ENCODE measurements around the gene SEMA4D. TPM values are rescaled to one million over a fixed set of nuclear protein-coding genes. Genes with fewer than 3 reads are reported as not detected.

SEMA4D gene
- polyA plus RNA-seq, 1 donor from 2014 or later, result 34.0 TPM

DNA sequence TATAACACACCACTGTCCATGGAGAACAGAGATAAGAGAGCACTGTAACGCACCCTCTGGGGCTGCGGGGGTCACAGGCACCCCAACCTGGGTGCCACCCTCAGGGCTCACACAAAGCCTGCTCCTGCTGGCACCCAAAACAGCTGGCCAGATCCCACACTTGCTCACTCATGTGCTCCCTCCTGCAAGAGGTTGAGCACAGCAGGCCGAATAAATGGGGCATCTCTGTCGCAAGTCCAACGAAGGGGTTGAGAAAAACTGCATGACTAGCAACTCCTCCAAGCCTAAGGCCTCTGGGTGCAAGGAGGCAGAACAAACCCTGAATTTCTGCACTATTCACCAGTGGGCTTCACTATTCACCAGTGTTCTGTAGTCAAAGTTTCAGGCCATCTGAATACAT is 99.3 kb downstream of the SEMA4D start:
- no peaks in the 10 kb centered on the region for H3K27me3 ChIP-seq (ENCODE audit: insufficient read depth, low read depth, low read length)
- H3K36me3 ChIP-seq (ENCODE audit: insufficient read depth, low read length), result no peaks in the 10 kb centered on the region
- no peaks in the 10 kb centered on the region for H3F3A ChIP-seq (ENCODE audit: insufficient read depth, low read length, poor library complexity, severe bottlenecking)
- no peak overlapping the region for H3K4me2 ChIP-seq (ENCODE audit: low read length)
- no peak overlapping the region for H3K9ac ChIP-seq (ENCODE audit: low read length)
- no peaks in the 10 kb centered on the region for H3K79me2 ChIP-seq (replicated peaks; ENCODE audit: insufficient read depth, low read length)
- no peaks in the 10 kb centered on the region for H3K9me3 ChIP-seq (ENCODE audit: low read length)
- H4K20me1 ChIP-seq (ENCODE audit: insufficient read depth), result no peaks in the 10 kb centered on the region
- no peak overlapping the region for H3K4me3 ChIP-seq (ENCODE audit: low read length)
- H3K27ac ChIP-seq (ENCODE audit: low read length), result no peak overlapping the region
- no peak overlapping the region for H2AFZ ChIP-seq (ENCODE audit: low read depth, low read length)
- H3K9me2 ChIP-seq (ENCODE audit: insufficient read depth, low read length), result no peaks in the 10 kb centered on the region
- TF ChIP-seq POLR2AphosphoS5 (IDR thresholded peaks at IDR 0.05), result no peak

DNA sequence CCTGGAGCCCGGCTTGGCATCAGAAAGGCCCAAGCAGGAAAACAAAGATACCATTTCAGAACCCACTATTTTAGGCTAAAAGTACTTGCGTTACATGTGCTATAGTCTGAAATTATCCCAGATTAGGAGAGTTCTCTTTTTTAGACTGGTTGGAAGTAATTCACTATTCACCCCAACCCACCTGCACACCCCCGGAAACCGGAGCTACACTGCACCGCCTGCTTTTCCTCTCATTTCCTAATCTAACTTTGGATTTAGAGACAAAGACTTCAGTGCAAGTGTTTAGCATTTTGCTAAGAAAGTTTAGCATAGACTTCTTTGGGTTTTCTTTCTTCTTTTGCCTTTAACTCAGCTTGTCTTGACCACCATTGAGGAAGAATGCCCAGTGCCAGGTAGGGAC is 100.4 kb downstream of the SEMA4D start:
- Histone ChIP-seq H3K4me2 (ENCODE audit: low read length) (no peak overlapping the region), H2AFZ (ENCODE audit: low read depth, low read length) (no peak overlapping the region), H3K79me2 (replicated peaks; ENCODE audit: insufficient read depth, low read length) (no peaks in the 10 kb centered on the region), H3K4me3 (ENCODE audit: low read length) (no peak overlapping the region), H3F3A (ENCODE audit: insufficient read depth, low read length, poor library complexity, severe bottlenecking) (no peaks in the 10 kb centered on the region), H3K9me2 (ENCODE audit: insufficient read depth, low read length) (no peaks in the 10 kb centered on the region), H4K20me1 (ENCODE audit: insufficient read depth) (no peaks in the 10 kb centered on the region), H3K9ac (ENCODE audit: low read length) (no peak overlapping the region), H3K9me3 (ENCODE audit: low read length) (no peaks in the 10 kb centered on the region), H3K27ac (ENCODE audit: low read length) (no peak overlapping the region), H3K27me3 (ENCODE audit: insufficient read depth, low read depth, low read length) (no peaks in the 10 kb centered on the region), H3K36me3 (ENCODE audit: insufficient read depth, low read length) (peaks cover 3% of the 10 kb centered on the region)
- no peak for TF ChIP-seq MXI1 (conservative IDR thresholded peaks at IDR 0.05; ENCODE audit: poor library complexity, severe bottlenecking)
- TF ChIP-seq POLR2AphosphoS5 (IDR thresholded peaks at IDR 0.05), result no peak
- no peak for TF ChIP-seq EP300 (conservative IDR thresholded peaks at IDR 0.05; ENCODE audit: poor library complexity, severe bottlenecking)
- TF ChIP-seq RAD21 (conservative IDR thresholded peaks at IDR 0.05), result no peak
- TF ChIP-seq, protein P1, sequence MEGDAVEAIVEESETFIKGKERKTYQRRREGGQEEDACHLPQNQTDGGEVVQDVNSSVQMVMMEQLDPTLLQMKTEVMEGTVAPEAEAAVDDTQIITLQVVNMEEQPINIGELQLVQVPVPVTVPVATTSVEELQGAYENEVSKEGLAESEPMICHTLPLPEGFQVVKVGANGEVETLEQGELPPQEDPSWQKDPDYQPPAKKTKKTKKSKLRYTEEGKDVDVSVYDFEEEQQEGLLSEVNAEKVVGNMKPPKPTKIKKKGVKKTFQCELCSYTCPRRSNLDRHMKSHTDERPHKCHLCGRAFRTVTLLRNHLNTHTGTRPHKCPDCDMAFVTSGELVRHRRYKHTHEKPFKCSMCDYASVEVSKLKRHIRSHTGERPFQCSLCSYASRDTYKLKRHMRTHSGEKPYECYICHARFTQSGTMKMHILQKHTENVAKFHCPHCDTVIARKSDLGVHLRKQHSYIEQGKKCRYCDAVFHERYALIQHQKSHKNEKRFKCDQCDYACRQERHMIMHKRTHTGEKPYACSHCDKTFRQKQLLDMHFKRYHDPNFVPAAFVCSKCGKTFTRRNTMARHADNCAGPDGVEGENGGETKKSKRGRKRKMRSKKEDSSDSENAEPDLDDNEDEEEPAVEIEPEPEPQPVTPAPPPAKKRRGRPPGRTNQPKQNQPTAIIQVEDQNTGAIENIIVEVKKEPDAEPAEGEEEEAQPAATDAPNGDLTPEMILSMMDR (IDR thresholded peaks at IDR 0.05; ENCODE audit: poor library complexity, severe bottlenecking), result no peak
- no peak for TF ChIP-seq EZH2 (IDR thresholded peaks at IDR 0.05; ENCODE audit: borderline replicate concordance, insufficient read depth, low read length, poor library complexity, severe bottlenecking)
- TF ChIP-seq, protein P2, sequence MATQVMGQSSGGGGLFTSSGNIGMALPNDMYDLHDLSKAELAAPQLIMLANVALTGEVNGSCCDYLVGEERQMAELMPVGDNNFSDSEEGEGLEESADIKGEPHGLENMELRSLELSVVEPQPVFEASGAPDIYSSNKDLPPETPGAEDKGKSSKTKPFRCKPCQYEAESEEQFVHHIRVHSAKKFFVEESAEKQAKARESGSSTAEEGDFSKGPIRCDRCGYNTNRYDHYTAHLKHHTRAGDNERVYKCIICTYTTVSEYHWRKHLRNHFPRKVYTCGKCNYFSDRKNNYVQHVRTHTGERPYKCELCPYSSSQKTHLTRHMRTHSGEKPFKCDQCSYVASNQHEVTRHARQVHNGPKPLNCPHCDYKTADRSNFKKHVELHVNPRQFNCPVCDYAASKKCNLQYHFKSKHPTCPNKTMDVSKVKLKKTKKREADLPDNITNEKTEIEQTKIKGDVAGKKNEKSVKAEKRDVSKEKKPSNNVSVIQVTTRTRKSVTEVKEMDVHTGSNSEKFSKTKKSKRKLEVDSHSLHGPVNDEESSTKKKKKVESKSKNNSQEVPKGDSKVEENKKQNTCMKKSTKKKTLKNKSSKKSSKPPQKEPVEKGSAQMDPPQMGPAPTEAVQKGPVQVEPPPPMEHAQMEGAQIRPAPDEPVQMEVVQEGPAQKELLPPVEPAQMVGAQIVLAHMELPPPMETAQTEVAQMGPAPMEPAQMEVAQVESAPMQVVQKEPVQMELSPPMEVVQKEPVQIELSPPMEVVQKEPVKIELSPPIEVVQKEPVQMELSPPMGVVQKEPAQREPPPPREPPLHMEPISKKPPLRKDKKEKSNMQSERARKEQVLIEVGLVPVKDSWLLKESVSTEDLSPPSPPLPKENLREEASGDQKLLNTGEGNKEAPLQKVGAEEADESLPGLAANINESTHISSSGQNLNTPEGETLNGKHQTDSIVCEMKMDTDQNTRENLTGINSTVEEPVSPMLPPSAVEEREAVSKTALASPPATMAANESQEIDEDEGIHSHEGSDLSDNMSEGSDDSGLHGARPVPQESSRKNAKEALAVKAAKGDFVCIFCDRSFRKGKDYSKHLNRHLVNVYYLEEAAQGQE (IDR thresholded peaks at IDR 0.05; ENCODE audit: borderline replicate concordance), result no peak
- TF ChIP-seq TAF1 (IDR thresholded peaks at IDR 0.05; ENCODE audit: low read depth), result no peak
